CD4-positive, alpha-beta T cell (primary cell): ENCODE data around the gene FBXL13. TPM values are rescaled to one million over a fixed set of nuclear protein-coding genes. Genes with fewer than 3 reads are reported as not detected.

ENCODE experiments used
- ATAC-seq: fragments of 200-7000 bp; cut with Tn5 transposase; one replicate; pipeline ENCODE4 v1.10.0; 2022; ENCODE audit warnings: mild to moderate bottlenecking; ENCODE audit not compliant: poor library complexity
- CTCF ChIA-PET: fragments of 350-600 bp; sonication (Branson Sonifier 250); formaldehyde crosslinking; loops from one replicate; lab custom pipeline; 2021; ENCODE audit warnings: antibody characterized with exemption, inconsistent platforms; lab: Charles Lee
- POLR2A ChIA-PET: fragments of 350-600 bp; sonication (Branson Sonifier 250); formaldehyde crosslinking; loops from one replicate; lab custom pipeline; 2021; ENCODE audit warnings: antibody characterized with exemption, inconsistent platforms; lab: Charles Lee
- DNase-seq, 14 experiments: peaks; one replicate each; pipeline ENCODE4 v3.0.0-alpha.2; 2013 to 2020; ENCODE audit warnings: mixed read lengths in 2 of 14
- H3K27ac ChIP-seq, 2 donors: one replicate each; pipeline versions ENCODE4 v1.5.1 to v1.7.0; 2013; ENCODE audit warnings: low read length in 2 of 2, low read depth in 1 of 2, mild to moderate bottlenecking in 1 of 2
- H3K27me3 ChIP-seq, 2 experiments: 1 replicate in 1 of 2; 2 replicates in 1 of 2; pipeline versions ENCODE4 v1.6.1 to v1.7.0; 2013; ENCODE audit warnings: low read length in 2 of 2, control low read depth in 1 of 2, mild to moderate bottlenecking in 1 of 2, moderate library complexity in 1 of 2; ENCODE audit not compliant: insufficient read depth in 2 of 2, control insufficient read depth in 1 of 2
- H3K36me3 ChIP-seq: one replicate; pipeline ENCODE4 v1.6.1; 2013; ENCODE audit warnings: low read length, control low read depth; ENCODE audit not compliant: insufficient read depth
- H3K4me1 ChIP-seq: one replicate; pipeline ENCODE4 v1.6.1; 2013; ENCODE audit warnings: low read length, control low read depth; ENCODE audit not compliant: insufficient read depth
- H3K4me3 ChIP-seq: one replicate; pipeline ENCODE4 v1.5.1; 2013; ENCODE audit warnings: mild to moderate bottlenecking, low read length, moderate library complexity
- H3K9me3 ChIP-seq, 2 experiments: 1 replicate in 1 of 2; 2 replicates in 1 of 2; pipeline versions ENCODE4 v1.6.1 to v1.7.0; 2013; ENCODE audit warnings: low read length in 2 of 2, mild to moderate bottlenecking in 2 of 2, control low read depth in 1 of 2, moderate library complexity in 1 of 2; ENCODE audit not compliant: control insufficient read depth in 1 of 2, insufficient read depth in 1 of 2
- H3K27ac Mint-ChIP-seq: one replicate; pipeline ENCODE4 v1.8.0; 2020; ENCODE audit warnings: mixed read lengths
- H3K27me3 Mint-ChIP-seq: one replicate; pipeline ENCODE4 v1.8.0; 2021; ENCODE audit warnings: mixed read lengths
- H3K36me3 Mint-ChIP-seq: one replicate; pipeline ENCODE4 v1.8.0; 2021; ENCODE audit warnings: low read depth, mixed read lengths
- H3K4me1 Mint-ChIP-seq: one replicate; pipeline ENCODE4 v1.8.0; 2021; ENCODE audit warnings: low read depth, mixed read lengths
- H3K4me3 Mint-ChIP-seq: one replicate; pipeline ENCODE4 v1.8.0; 2020; ENCODE audit warnings: mild to moderate bottlenecking, mixed read lengths
- H3K9me3 Mint-ChIP-seq: one replicate; pipeline ENCODE4 v1.8.0; 2020; ENCODE audit warnings: mixed read lengths
- CTCF ChIP-seq: fragments of 200-600 bp; IDR thresholded peaks from one replicate; pipeline ENCODE4 v1.8.0; 2022; ENCODE audit warnings: antibody characterized with exemption, mild to moderate bottlenecking
- intact Hi-C, 2 experiments: fragments of 100-400 bp; cut with DNase I in 1 of 2; cut with micrococcal nuclease in 1 of 2; formaldehyde crosslinking; loops; one replicate each; pipeline versions ENCODE4 v1.15.1 to v1.9.0; 2023 to 2025; cut with DNase I, micrococcal nuclease
- total RNA-seq, 174 experiments: library from RNA in 2 of 174; stranded (reverse) in 2 of 174; gene quantifications; one replicate each; pipeline ENCODE4 v1.2.3 and lab custom pipeline; 2021 to 2026

FBXL13 gene
- total RNA-seq, 2 experiments from 2014 or later, result 0.89 to 1.4 TPM

GRCh38 chr7:102866535-102867215 is 207.9 kb downstream of the FBXL13 start:
- no peak overlapping the region for H3K27ac Mint-ChIP-seq
- Histone ChIP-seq H3K4me3 (no peak overlapping the region), H3K27ac (no peak overlapping the region), H3K9me3 (no peaks in the 10 kb centered on the region), H3K36me3 (no peaks in the 10 kb centered on the region), H3K27me3 (no peaks in the 10 kb centered on the region), H3K4me1 (no peaks in the 10 kb centered on the region)
- no peak for TF ChIP-seq CTCF
- ChIA-PET POLR2A (no interaction called here), CTCF (no interaction called here)
- DNase-seq, result no peak
- H3K4me1 Mint-ChIP-seq, result no peaks in the 10 kb centered on the region
- intact Hi-C loops, result no loop called here
- H3K36me3 Mint-ChIP-seq, result no peaks in the 10 kb centered on the region
- no peaks in the 10 kb centered on the region for H3K27me3 Mint-ChIP-seq
- no peak for ATAC-seq
- H3K4me3 Mint-ChIP-seq, result no peak overlapping the region
- H3K9me3 Mint-ChIP-seq, result no peaks in the 10 kb centered on the region

GRCh38 chr7:102864958-102865357 is 209.6 kb downstream of the FBXL13 start:
- no peaks in the 10 kb centered on the region for H3K9me3 Mint-ChIP-seq
- ChIA-PET CTCF (no interaction called here), POLR2A (no interaction called here)
- ATAC-seq (no peak), DNase-seq (no peak)
- Histone ChIP-seq H3K4me1 (no peaks in the 10 kb centered on the region), H3K9me3 (no peaks in the 10 kb centered on the region), H3K4me3 (no peak overlapping the region), H3K27ac (no peak overlapping the region), H3K27me3 (no peaks in the 10 kb centered on the region), H3K36me3 (no peaks in the 10 kb centered on the region)
- no peak overlapping the region for H3K4me3 Mint-ChIP-seq
- no peaks in the 10 kb centered on the region for H3K4me1 Mint-ChIP-seq
- no peak overlapping the region for H3K27ac Mint-ChIP-seq
- H3K27me3 Mint-ChIP-seq, result no peaks in the 10 kb centered on the region
- intact Hi-C loops, result no loop called here
- TF ChIP-seq CTCF, result no peak
- H3K36me3 Mint-ChIP-seq, result no peaks in the 10 kb centered on the region

DNA sequence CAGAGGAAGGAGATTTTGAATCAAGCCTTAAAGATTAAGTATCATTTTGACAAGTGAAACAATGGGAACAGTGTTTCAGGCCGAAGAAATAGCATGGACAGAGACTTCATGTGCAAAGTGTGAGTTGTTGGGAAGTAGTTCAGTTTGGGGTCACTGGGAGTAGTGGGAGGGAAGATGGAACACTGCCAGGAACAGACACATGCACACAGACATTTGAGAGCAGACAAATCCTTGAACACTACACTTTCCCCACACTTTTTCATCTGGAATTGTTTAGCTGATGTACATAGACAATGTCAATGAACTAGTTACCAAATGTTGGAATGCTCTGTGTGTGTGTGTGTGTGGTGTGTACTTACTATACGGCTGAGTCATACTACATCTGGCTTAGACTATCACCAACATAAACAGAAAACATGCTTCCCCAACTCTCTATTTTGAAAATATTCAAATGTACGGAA is 214.2 kb downstream of the FBXL13 start:
- H3K9me3 Mint-ChIP-seq, result peaks cover 3% of the 10 kb centered on the region
- H3K4me1 ChIP-seq, result no peaks in the 10 kb centered on the region
- H3K27ac ChIP-seq, result no peak overlapping the region
- no peaks in the 10 kb centered on the region for H3K36me3 Mint-ChIP-seq
- H3K36me3 ChIP-seq, result no peaks in the 10 kb centered on the region
- H3K4me3 Mint-ChIP-seq, result no peak overlapping the region
- H3K9me3 ChIP-seq, result no peaks in the 10 kb centered on the region
- POLR2A ChIA-PET, result no interaction called here
- intact Hi-C loops, result no loop called here
- DNase-seq (no peak), ATAC-seq (no peak)
- H3K27me3 Mint-ChIP-seq, result no peaks in the 10 kb centered on the region
- H3K4me3 ChIP-seq, result no peak overlapping the region
- H3K27ac Mint-ChIP-seq, result no peak overlapping the region
- H3K27me3 ChIP-seq, result no peaks in the 10 kb centered on the region
- TF ChIP-seq CTCF, result no peak
- no peaks in the 10 kb centered on the region for H3K4me1 Mint-ChIP-seq
- CTCF ChIA-PET, result no interaction called here
